ENCODE data around the gene NUDT16L1.

Gene NUDT16L1

GRCh38 chr16:4743226-4743878 is 50.0 kb downstream of the NUDT16L1 start:
- no peak for TF ChIP-seq CTCF (IDR thresholded peaks at IDR 0.05; ENCODE audit: low read depth, low read length, missing control alignments)
- in situ Hi-C loops (cut with HindIII; ENCODE audit: low sequenced_read_pairs), result no loop called here
- no peak overlapping the region for H3K4me3 ChIP-seq (ENCODE audit: low read depth, low read length)
- DNase-seq (ENCODE audit: low read depth), result no peak

- TF ChIP-seq CTCF (IDR thresholded peaks at IDR 0.05; ENCODE audit: low read depth, low read length, missing control alignments), result no peak
- in situ Hi-C loops (cut with HindIII; ENCODE audit: low sequenced_read_pairs), result no loop called here
- no peak overlapping the region for H3K4me3 ChIP-seq (ENCODE audit: low read depth, low read length)
- DNase-seq (ENCODE audit: low read depth), result no peak
Observed at GRCh38 chr16:4744555-4745273, 51.4 kb downstream of the NUDT16L1 start.

GRCh38 chr16:4745274-4745569 is 51.9 kb downstream of the NUDT16L1 start:
- DNase-seq (ENCODE audit: low read depth), result no peak
- TF ChIP-seq CTCF (IDR thresholded peaks at IDR 0.05; ENCODE audit: low read depth, low read length, missing control alignments), result no peak
- in situ Hi-C loops (cut with HindIII; ENCODE audit: low sequenced_read_pairs), result no loop called here
- H3K4me3 ChIP-seq (ENCODE audit: low read depth, low read length), result no peak overlapping the region

All from astrocyte of the cerebellum (primary cell).